ENCODE data around the gene TRAF3. TPM values are rescaled to one million over a fixed set of nuclear protein-coding genes. Genes with fewer than 3 reads are reported as not detected.

The TRAF3 gene
- total and polyA plus RNA-seq, 10 donors: 11.1 to 61.5 (median 39.1) TPM

DNA sequence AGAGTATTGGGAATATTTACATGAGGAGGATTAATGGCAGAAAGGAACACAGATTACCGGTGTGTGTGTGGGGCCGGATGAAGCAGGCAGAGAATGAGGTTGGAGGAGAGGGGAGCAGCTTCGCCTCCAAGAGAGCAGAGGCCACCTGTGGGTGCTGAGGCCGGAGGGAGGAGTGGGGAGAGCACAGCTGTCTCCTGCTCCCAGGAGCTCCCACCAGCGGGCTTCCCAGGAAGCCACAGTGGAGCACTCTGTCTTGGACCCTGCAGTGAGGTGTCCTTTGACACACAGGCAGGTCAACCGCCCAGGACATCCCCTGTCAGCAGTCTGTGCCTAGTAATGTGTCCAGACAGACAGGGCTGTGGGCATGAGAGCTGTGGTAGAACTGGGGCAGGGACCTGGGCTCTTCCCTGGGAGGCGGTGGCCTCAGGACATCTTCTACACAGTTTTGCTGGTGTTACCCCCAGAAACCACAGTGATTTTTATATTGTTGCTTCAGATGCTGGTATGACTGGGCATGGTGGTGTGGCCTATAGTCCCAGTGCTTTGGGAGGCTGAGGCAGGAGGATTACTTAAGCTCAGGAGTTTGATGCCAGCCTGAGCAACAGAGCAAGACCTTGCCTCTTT is 126.8 kb downstream of the TRAF3 start:
- Histone ChIP-seq H3K9me3 (no peaks in the 10 kb centered on the region), H3K4me1 (peaks cover 4 to 59% (median 37%) of the 10 kb centered on the region in 6 donors), H3K36me3 (peaks cover 3 to 96% (median 63%) of the 10 kb centered on the region in 6 donors), H3K27me3 (replicated peaks in 1 of 7) (no peaks in the 10 kb centered on the region), H3K27ac (peak overlapping the region in 1 of 8 donors; percentile 90), H3K4me3 (no peak overlapping the region)
- intact Hi-C loops (cut with DNase I; ENCODE audit: low total_unique reads): no loop called here
- 95 to 97% (median 95%) methylated on average over 6 to 7 of the region's 7 CpGs for whole genome bisulfite sequencing, 5 donors
- DNase-seq: no peak
- TF ChIP-seq POLR2A (IDR thresholded peaks at IDR 0.05) (no peak), POLR2AphosphoS5 (IDR thresholded peaks at IDR 0.05) (peak in 1 of 3 donors; percentile 7)

DNA sequence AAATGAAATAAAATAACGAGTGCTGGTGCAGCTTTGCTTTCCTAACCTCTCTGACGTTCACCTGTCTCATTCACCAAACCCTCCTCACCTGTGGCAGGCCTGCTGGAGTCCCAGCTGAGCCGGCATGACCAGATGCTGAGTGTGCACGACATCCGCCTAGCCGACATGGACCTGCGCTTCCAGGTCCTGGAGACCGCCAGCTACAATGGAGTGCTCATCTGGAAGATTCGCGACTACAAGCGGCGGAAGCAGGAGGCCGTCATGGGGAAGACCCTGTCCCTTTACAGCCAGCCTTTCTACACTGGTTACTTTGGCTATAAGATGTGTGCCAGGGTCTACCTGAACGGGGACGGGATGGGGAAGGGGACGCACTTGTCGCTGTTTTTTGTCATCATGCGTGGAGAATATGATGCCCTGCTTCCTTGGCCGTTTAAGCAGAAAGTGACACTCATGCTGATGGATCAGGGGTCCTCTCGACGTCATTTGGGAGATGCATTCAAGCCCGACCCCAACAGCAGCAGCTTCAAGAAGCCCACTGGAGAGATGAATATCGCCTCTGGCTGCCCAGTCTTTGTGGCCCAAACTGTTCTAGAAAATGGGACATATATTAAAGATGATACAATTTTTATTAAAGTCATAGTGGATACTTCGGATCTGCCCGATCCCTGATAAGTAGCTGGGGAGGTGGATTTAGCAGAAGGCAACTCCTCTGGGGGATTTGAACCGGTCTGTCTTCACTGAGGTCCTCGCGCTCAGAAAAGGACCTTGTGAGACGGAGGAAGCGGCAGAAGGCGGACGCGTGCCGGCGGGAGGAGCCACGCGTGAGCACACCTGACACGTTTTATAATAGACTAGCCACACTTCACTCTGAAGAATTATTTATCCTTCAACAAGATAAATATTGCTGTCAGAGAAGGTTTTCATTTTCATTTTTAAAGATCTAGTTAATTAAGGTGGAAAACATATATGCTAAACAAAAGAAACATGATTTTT is 128.2 kb downstream of the TRAF3 start:
- intact Hi-C loops (cut with DNase I; ENCODE audit: low total_unique reads): no loop called here
- Histone ChIP-seq H3K4me1 (peaks cover 0 to 45% (median 25%) of the 10 kb centered on the region in 6 donors), H3K27ac (no peak overlapping the region), H3K27me3 (replicated peaks in 1 of 7) (no peaks in the 10 kb centered on the region), H3K4me3 (no peak overlapping the region), H3K9me3 (no peaks in the 10 kb centered on the region), H3K36me3 (peaks cover 3 to 96% (median 60%) of the 10 kb centered on the region in 6 donors)
- TF ChIP-seq POLR2AphosphoS5 (IDR thresholded peaks at IDR 0.05): peak in 1 of 3 donors; percentile 47
- TF ChIP-seq CTCF (IDR thresholded peaks at IDR 0.05 in 8 of 11, conservative IDR thresholded peaks at IDR 0.05 in 3 of 11): no peak
- WGBS, 5 donors: 94 to 97% (median 95%) methylated on average over 38 of the region's 38 CpGs
- no peak for DNase-seq

DNA sequence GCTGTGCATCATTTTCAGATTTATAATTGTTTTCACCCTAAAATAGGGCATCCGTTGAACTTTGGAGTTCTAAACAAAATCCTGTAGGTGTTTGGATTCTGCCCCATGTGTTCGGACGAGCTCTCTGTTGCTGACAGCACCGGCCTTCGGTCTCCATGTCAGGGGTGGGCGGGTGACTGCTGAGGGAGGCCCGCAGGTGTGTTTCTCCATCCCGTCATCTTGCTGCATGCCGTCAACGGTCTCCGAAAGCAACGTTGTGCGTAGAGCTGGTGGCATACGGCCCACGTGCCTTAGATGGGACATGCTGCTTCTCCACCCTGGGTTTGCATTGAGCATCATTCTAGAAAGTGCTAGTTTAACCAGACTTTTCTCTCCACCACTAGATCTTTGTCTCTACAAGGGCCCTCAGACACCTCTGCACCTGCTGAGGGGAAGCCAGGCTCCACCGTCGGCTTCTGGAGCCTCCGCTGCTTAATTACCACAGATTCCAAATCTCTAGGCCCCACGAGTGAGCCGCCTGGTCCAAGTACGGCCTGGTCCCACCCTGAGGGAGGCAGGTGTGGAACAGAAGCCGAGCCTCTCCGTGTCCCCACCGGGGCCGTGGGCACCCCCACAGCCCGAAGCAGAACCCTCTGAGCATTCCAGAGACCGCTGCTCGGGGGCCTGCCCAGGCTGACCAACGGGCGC is 129.5 kb downstream of the TRAF3 start:
- 94 to 98% (median 96%) methylated on average over 23 to 30 of the region's 30 CpGs for WGBS, 5 donors
- no peak for DNase-seq

More for the DNA sequence above, 129.5 kb downstream of the TRAF3 start:
- peaks cover 3 to 100% (median 61%) of the 10 kb centered on the region in 6 donors for H3K36me3 ChIP-seq
- H3K27ac ChIP-seq: no peak overlapping the region
- no peak for TF ChIP-seq CTCF (IDR thresholded peaks at IDR 0.05 in 8 of 11, conservative IDR thresholded peaks at IDR 0.05 in 3 of 11)
- no peak for TF ChIP-seq POLR2AphosphoS5 (IDR thresholded peaks at IDR 0.05)
- no peak for TF ChIP-seq POLR2A (IDR thresholded peaks at IDR 0.05)
- intact Hi-C loops (cut with DNase I; ENCODE audit: low total_unique reads): no loop called here
- peaks cover 0 to 31% (median 12%) of the 10 kb centered on the region in 6 donors for H3K4me1 ChIP-seq
- H3K27me3 ChIP-seq (replicated peaks in 1 of 7): no peaks in the 10 kb centered on the region
- H3K4me3 ChIP-seq: no peak overlapping the region
- no peaks in the 10 kb centered on the region for H3K9me3 ChIP-seq

Data from spleen (tissue), 11 donors.